CD4-positive, alpha-beta T cell treated with Interleukin-17A for 4 hours (primary cell): ENCODE data around the gene PCDHGA6.
"Not testable (repeated sequence)": the region's sequence is repeated elsewhere in the genome, so short reads cannot be mapped to it uniquely, and the experiment has no call there.

Experiments used
- DNase-seq: peaks from one replicate; pipeline ENCODE4 v3.0.0-alpha.2; 2020; ENCODE audit warnings: mixed read lengths

Gene PCDHGA6

GRCh38 chr5:141360685-141361084 lies 13.0 kb upstream of the PCDHGA6 start:
- DNase-seq = no peak

- no peak for DNase-seq
These were observed 11.0 kb upstream of the PCDHGA6 start for GRCh38 chr5:141362719-141363118.

GRCh38 chr5:141363952-141364660 lies 9.6 kb upstream of the PCDHGA6 start, which contains the start of gene PCDHGA5:
TSS of gene PCDHGA5 (plus strand) at chr5:141364162. CDS start at chr5:141364331, 169 bp downstream.
- no peak for DNase-seq

GRCh38 chr5:141366016-141366896 lies 7.4 kb upstream of the PCDHGA6 start:
- DNase-seq = no peak

- peak; percentile 34 for DNase-seq
These were observed 3.5 kb upstream of the PCDHGA6 start, which contains the start of gene PCDHGB3 for GRCh38 chr5:141369994-141370848. TSS of gene PCDHGB3 (plus strand) at chr5:141370242. CDS start at chr5:141370395, 153 bp downstream.

GRCh38 chr5:141371572-141372475 lies 1.9 kb upstream of the PCDHGA6 start:
- no peak for DNase-seq

- DNase-seq = no peak
These were observed 936 bp downstream of the PCDHGA6 start for GRCh38 chr5:141374627-141375026.

GRCh38 chr5:141375444-141376155 lies 1.9 kb downstream of the PCDHGA6 start:
- not testable (repeated sequence) for DNase-seq

- DNase-seq = no peak
These were observed 9.0 kb downstream of the PCDHGA6 start, which contains the start of gene PCDHGA7 for GRCh38 chr5:141382469-141383294. TSS of gene PCDHGA7 (plus strand) at chr5:141382742. CDS start at chr5:141382900, 158 bp downstream.

GRCh38 chr5:141383345-141383744 lies 9.7 kb downstream of the PCDHGA6 start:
- no peak for DNase-seq

GRCh38 chr5:141384471-141385267 lies 11.0 kb downstream of the PCDHGA6 start:
- DNase-seq = no peak

GRCh38 chr5:141387557-141388311 lies 14.0 kb downstream of the PCDHGA6 start, which contains the start of gene PCDHGB4:
TSS of gene PCDHGB4 (plus strand) at chr5:141387698. CDS start at chr5:141387885, 187 bp downstream.
- DNase-seq = peak; percentile 37

- no peak for DNase-seq
These were observed 15.0 kb downstream of the PCDHGA6 start for GRCh38 chr5:141388661-141389060.

- DNase-seq = no peak
These were observed 15.7 kb downstream of the PCDHGA6 start for GRCh38 chr5:141389153-141390042.

GRCh38 chr5:141392429-141393198 lies 18.9 kb downstream of the PCDHGA6 start, which contains the start of gene PCDHGA8:
TSS of gene PCDHGA8 (plus strand) at chr5:141392633. CDS start at chr5:141392814, 181 bp downstream.
- DNase-seq = no peak

- DNase-seq = no peak
These were observed 19.6 kb downstream of the PCDHGA6 start for GRCh38 chr5:141393267-141393666.
